B cell (primary cell): Measurements from ENCODE around the gene RRBP1. TPM values are rescaled to one million over a fixed set of nuclear protein-coding genes. Genes with fewer than 3 reads are reported as not detected.

ENCODE experiments used
- ATAC-seq: fragments of 200-7000 bp; cut with Tn5 transposase; one replicate; pipeline ENCODE4 v1.10.0; 2021; ENCODE audit warnings: low read depth, mild to moderate bottlenecking, moderate number of reproducible peaks, moderate library complexity
- CTCF ChIA-PET: fragments of 350-600 bp; sonication (Branson Sonifier 250); formaldehyde crosslinking; loops from one replicate; lab custom pipeline; 2021; ENCODE audit warnings: antibody characterized with exemption, inconsistent platforms; lab: Charles Lee
- POLR2A ChIA-PET: fragments of 350-600 bp; sonication (Branson Sonifier 250); formaldehyde crosslinking; loops from one replicate; lab custom pipeline; 2021; ENCODE audit warnings: antibody characterized with exemption; lab: Charles Lee
- DNase-seq: peaks from one replicate; pipeline ENCODE4 v3.0.0; 2013
- H2AFZ ChIP-seq: 2 replicates; pipeline ENCODE4 v1.6.1; 2012; ENCODE audit warnings: mild to moderate bottlenecking, low read depth, low read length; ENCODE audit not compliant: insufficient read depth, poor library complexity, severe bottlenecking
- H3K27ac ChIP-seq, 2 donors: 1 replicate in 1 of 2; 2 replicates in 1 of 2; pipeline ENCODE4 v1.5.1; 2012 to 2013; ENCODE audit warnings: low read length in 2 of 2, mild to moderate bottlenecking in 2 of 2, moderate library complexity in 1 of 2
- H3K27me3 ChIP-seq, 4 experiments: fragments of 200-600 bp in 1 of 4; sonication (generic) in 1 of 4; replicated peaks in 1 of 4; 1 replicate in 2 of 4; 2 replicates in 2 of 4; pipeline versions ENCODE4 v1.6.1 to v1.7.0; 2013 to 2016; ENCODE audit warnings: low read length in 3 of 4, mild to moderate bottlenecking in 2 of 4, mixed read lengths in 1 of 4, moderate library complexity in 1 of 4; ENCODE audit not compliant: insufficient read depth in 4 of 4, control insufficient read depth in 3 of 4; ENCODE audit errors: control extremely low read depth in 1 of 4
- H3K36me3 ChIP-seq, 2 experiments: replicated peaks in 1 of 2; 1 replicate in 1 of 2; 2 replicates in 1 of 2; pipeline versions ENCODE4 v1.6.1 to v1.7.1; 2013; ENCODE audit warnings: low read length in 1 of 2; ENCODE audit not compliant: insufficient read depth in 2 of 2, control insufficient read depth in 1 of 2; ENCODE audit errors: control extremely low read depth in 1 of 2, extremely low read depth in 1 of 2
- H3K4me1 ChIP-seq, 2 donors: fragments of 200-600 bp in 1 of 2; sonication (generic) in 1 of 2; 1 replicate in 1 of 2; 2 replicates in 1 of 2; pipeline versions ENCODE4 v1.5.1 to v1.6.1; 2013 to 2017; ENCODE audit warnings: low read length in 2 of 2; ENCODE audit not compliant: control insufficient read depth in 2 of 2, insufficient read depth in 2 of 2
- H3K4me2 ChIP-seq: replicated peaks from 2 replicates; pipeline ENCODE3; 2012; ENCODE audit warnings: mild to moderate bottlenecking, low read depth, low read length; ENCODE audit not compliant: poor library complexity, severe bottlenecking
- H3K4me3 ChIP-seq, 5 experiments: fragments of 200-600 bp in 1 of 5; sonication (generic) in 1 of 5; 1 replicate in 3 of 5; 2 replicates in 2 of 5; pipeline versions ENCODE4 v1.5.1 to v1.7.0; 2011 to 2016; ENCODE audit warnings: low read length in 4 of 5, mild to moderate bottlenecking in 4 of 5, low read depth in 2 of 5, control low read depth in 1 of 5, moderate library complexity in 1 of 5; ENCODE audit not compliant: insufficient read depth in 1 of 5; ENCODE audit errors: control extremely low read depth in 1 of 5, extremely low read depth in 1 of 5
- H3K79me2 ChIP-seq: fragments of 200-600 bp; sonication (generic); one replicate; pipeline ENCODE4 v1.6.0; 2016; ENCODE audit warnings: low read length; ENCODE audit not compliant: control insufficient read depth, insufficient read depth
- H3K9ac ChIP-seq: fragments of 200-600 bp; sonication (generic); 2 replicates; pipeline ENCODE4 v1.6.1; 2017; ENCODE audit warnings: mild to moderate bottlenecking, low read length, moderate library complexity
- H3K9me3 ChIP-seq, 3 donors: one replicate each; pipeline versions ENCODE4 v1.6.1 to v1.7.1; 2013; ENCODE audit warnings: low read length in 2 of 3; ENCODE audit not compliant: control insufficient read depth in 2 of 3, insufficient read depth in 1 of 3; ENCODE audit errors: control extremely low read depth in 1 of 3
- H4K20me1 ChIP-seq: 2 replicates; pipeline ENCODE4 v1.6.0; 2012; ENCODE audit warnings: mild to moderate bottlenecking, low read length; ENCODE audit not compliant: insufficient read depth, control insufficient read depth, poor library complexity, severe bottlenecking
- H3K27ac Mint-ChIP-seq: one replicate; pipeline ENCODE4 v1.8.0; 2021; ENCODE audit warnings: mixed read lengths
- H3K27me3 Mint-ChIP-seq: one replicate; pipeline ENCODE4 v1.8.0; 2021; ENCODE audit warnings: mixed read lengths
- H3K4me1 Mint-ChIP-seq: one replicate; pipeline ENCODE4 v1.8.0; 2021; ENCODE audit warnings: mixed read lengths
- H3K4me3 Mint-ChIP-seq: one replicate; pipeline ENCODE4 v1.8.0; 2021; ENCODE audit warnings: mixed read lengths
- H3K9me3 Mint-ChIP-seq: one replicate; pipeline ENCODE4 v1.8.0; 2022; ENCODE audit warnings: mixed read lengths; ENCODE audit not compliant: insufficient read depth
- EZH2 ChIP-seq: IDR thresholded peaks from 2 replicates; pipeline ENCODE4 v1.6.1; 2012; ENCODE audit warnings: borderline replicate concordance, low read depth, mild to moderate bottlenecking, moderate library complexity, low read length; ENCODE audit not compliant: insufficient read depth, poor library complexity, severe bottlenecking
- WGBS: methylation state at CpG from one replicate; pipeline ENCODE4 v1.1.5; 2013; ENCODE audit warnings: missing lambda C conversion rate; ENCODE audit not compliant: insufficient coverage; 5-methylcytosine and 5-hydroxymethylcytosine counted together
- intact Hi-C: fragments of 100-400 bp; cut with micrococcal nuclease; formaldehyde crosslinking; loops from one replicate; pipeline ENCODE4 v1.10.0; 2022
- polyA plus RNA-seq: library from polyadenylated mRNA; depleted of rRNA; stranded (reverse); fragments of >200 nt; gene quantifications from 2 replicates; pipeline ENCODE4 v1.2.3, GENCODE V29; 2012
- total RNA-seq, 2 donors: library from RNA; stranded (reverse); fragments of 120-200 nt in 1 of 2; gene quantifications; 1 replicate in 1 of 2; 2 replicates in 1 of 2; pipeline versions ENCODE4 v1.2.3 to v1.2.4, GENCODE V29; 2013 to 2022
- TF ChIP-seq, protein P1 (sequence below): fragments of 200-600 bp; IDR thresholded peaks from one replicate; pipeline ENCODE4 v1.8.0; 2022; ENCODE audit warnings: antibody characterized with exemption, mild to moderate bottlenecking

RRBP1 gene
- total and polyA plus RNA-seq, 2 donors (not counting 1 experiment from before 2014, with no cell fraction given) = 10.9 to 27.5 TPM

DNA sequence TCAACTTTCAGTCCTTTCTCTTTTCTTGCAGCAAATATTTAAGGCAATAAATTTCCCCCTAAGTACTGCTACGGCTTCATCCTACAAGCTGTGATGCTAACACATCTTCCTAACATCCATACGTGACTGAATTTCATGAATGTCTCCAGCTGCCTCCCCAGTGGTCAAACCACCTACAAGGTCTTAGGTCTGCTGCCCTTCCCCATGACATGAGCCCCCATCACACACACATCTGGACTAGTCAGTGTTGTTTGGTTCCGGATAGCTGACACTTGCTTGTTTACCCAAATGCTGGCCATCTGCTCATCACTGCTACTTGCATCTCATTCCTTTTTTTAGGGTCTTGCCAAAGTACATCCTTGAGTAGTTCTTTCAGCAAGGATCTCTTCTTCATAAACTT, 14.6 kb downstream of the RRBP1 start:
- Histone ChIP-seq H3K27me3 (no peaks in the 10 kb centered on the region), H3K9me3 (no peaks in the 10 kb centered on the region), H3K4me1 (peaks cover 0 to 7% of the 10 kb centered on the region in 2 donors), H3K4me3 (no peak overlapping the region), H3K9ac (no peak overlapping the region), H3K36me3 (no peaks in the 10 kb centered on the region), H3K27ac (no peak overlapping the region), H4K20me1 (peaks cover 6% of the 10 kb centered on the region), H3K4me2 (no peak overlapping the region), H3K79me2 (peaks cover 31% of the 10 kb centered on the region), H2AFZ (no peak overlapping the region)
- Mint-ChIP-seq H3K9me3 (no peaks in the 10 kb centered on the region), H3K27ac (no peak overlapping the region), H3K4me1 (peaks cover 17% of the 10 kb centered on the region), H3K4me3 (no peak overlapping the region), H3K27me3 (no peaks in the 10 kb centered on the region)
- no peak for DNase-seq
- ChIA-PET POLR2A (no interaction called here), CTCF (interaction anchor here (1.3 to 1.5 kb wide), 3 partner anchors 12 to 231 kb away, joined by 3 to 4 read pairs (median 4); partner anchors contain the start of gene RRBP1)
- no peak for ATAC-seq
- intact Hi-C loops = no loop called here
- no peak for TF ChIP-seq EZH2
- TF ChIP-seq, protein P1, sequence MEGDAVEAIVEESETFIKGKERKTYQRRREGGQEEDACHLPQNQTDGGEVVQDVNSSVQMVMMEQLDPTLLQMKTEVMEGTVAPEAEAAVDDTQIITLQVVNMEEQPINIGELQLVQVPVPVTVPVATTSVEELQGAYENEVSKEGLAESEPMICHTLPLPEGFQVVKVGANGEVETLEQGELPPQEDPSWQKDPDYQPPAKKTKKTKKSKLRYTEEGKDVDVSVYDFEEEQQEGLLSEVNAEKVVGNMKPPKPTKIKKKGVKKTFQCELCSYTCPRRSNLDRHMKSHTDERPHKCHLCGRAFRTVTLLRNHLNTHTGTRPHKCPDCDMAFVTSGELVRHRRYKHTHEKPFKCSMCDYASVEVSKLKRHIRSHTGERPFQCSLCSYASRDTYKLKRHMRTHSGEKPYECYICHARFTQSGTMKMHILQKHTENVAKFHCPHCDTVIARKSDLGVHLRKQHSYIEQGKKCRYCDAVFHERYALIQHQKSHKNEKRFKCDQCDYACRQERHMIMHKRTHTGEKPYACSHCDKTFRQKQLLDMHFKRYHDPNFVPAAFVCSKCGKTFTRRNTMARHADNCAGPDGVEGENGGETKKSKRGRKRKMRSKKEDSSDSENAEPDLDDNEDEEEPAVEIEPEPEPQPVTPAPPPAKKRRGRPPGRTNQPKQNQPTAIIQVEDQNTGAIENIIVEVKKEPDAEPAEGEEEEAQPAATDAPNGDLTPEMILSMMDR = no peak
- 83% methylated on average over 3 of the region's 3 CpGs for WGBS

DNA sequence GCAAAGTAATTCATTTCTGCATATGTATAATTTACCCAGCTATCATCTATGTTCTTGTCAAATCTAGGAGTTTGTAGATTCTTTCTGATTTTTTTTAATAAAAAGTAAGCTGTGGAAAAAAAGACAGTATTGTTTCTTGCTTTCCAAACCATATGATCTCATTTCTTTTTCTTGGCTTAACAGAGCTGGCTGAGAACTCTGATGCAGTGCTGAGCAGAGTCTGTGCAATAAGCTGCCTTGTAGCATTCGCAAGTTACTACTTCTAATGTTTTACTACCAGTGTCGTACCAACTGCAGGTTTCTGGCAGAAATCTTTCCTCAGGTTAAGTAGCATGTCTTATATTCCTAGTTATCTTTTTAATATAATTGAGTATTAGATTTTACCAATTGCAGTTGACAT, 15.6 kb downstream of the RRBP1 start:
- CTCF ChIA-PET = interaction anchor here (0.7 to 1.3 kb wide), 3 partner anchors 10 to 17 kb away, joined by 3 read pairs; partner anchors contain the start of gene RRBP1
- Histone ChIP-seq H3K79me2 (peaks cover 36% of the 10 kb centered on the region), H3K4me3 (no peak overlapping the region), H4K20me1 (peaks cover under 1% of the 10 kb centered on the region), H3K36me3 (no peaks in the 10 kb centered on the region), H3K9me3 (no peaks in the 10 kb centered on the region), H3K4me1 (peaks cover 1 to 8% of the 10 kb centered on the region in 2 donors), H2AFZ (no peak overlapping the region), H3K27ac (no peak overlapping the region), H3K27me3 (no peaks in the 10 kb centered on the region), H3K4me2 (no peak overlapping the region), H3K9ac (no peak overlapping the region)
- Mint-ChIP-seq H3K4me3 (no peak overlapping the region), H3K9me3 (no peaks in the 10 kb centered on the region), H3K27me3 (no peaks in the 10 kb centered on the region), H3K4me1 (peaks cover 23% of the 10 kb centered on the region), H3K27ac (no peak overlapping the region)
- intact Hi-C loops = no loop called here
- ATAC-seq (no peak), DNase-seq (no peak)
- POLR2A ChIA-PET = no interaction called here
- no CpG with 5 or more reads among the region's 2 CpGs for WGBS
- TF ChIP-seq EZH2 = no peak
- TF ChIP-seq, protein P1 = no peak
